HG03432 (cell line): ENCODE measurements around the gene TJP3.
"Not testable (repeated sequence)": the region's sequence is repeated elsewhere in the genome, so short reads cannot be mapped to it uniquely, and the experiment has no call there.

Source experiments
- ATAC-seq: cut with Tn5 transposase; IDR thresholded peaks from one replicate; pipeline ENCODE4 v1.9.1; 2021; ENCODE audit warnings: mild to moderate bottlenecking, moderate library complexity; ENCODE audit not compliant: unreplicated experiment

The TJP3 gene, protein sequence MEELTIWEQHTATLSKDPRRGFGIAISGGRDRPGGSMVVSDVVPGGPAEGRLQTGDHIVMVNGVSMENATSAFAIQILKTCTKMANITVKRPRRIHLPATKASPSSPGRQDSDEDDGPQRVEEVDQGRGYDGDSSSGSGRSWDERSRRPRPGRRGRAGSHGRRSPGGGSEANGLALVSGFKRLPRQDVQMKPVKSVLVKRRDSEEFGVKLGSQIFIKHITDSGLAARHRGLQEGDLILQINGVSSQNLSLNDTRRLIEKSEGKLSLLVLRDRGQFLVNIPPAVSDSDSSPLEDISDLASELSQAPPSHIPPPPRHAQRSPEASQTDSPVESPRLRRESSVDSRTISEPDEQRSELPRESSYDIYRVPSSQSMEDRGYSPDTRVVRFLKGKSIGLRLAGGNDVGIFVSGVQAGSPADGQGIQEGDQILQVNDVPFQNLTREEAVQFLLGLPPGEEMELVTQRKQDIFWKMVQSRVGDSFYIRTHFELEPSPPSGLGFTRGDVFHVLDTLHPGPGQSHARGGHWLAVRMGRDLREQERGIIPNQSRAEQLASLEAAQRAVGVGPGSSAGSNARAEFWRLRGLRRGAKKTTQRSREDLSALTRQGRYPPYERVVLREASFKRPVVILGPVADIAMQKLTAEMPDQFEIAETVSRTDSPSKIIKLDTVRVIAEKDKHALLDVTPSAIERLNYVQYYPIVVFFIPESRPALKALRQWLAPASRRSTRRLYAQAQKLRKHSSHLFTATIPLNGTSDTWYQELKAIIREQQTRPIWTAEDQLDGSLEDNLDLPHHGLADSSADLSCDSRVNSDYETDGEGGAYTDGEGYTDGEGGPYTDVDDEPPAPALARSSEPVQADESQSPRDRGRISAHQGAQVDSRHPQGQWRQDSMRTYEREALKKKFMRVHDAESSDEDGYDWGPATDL

DNA sequence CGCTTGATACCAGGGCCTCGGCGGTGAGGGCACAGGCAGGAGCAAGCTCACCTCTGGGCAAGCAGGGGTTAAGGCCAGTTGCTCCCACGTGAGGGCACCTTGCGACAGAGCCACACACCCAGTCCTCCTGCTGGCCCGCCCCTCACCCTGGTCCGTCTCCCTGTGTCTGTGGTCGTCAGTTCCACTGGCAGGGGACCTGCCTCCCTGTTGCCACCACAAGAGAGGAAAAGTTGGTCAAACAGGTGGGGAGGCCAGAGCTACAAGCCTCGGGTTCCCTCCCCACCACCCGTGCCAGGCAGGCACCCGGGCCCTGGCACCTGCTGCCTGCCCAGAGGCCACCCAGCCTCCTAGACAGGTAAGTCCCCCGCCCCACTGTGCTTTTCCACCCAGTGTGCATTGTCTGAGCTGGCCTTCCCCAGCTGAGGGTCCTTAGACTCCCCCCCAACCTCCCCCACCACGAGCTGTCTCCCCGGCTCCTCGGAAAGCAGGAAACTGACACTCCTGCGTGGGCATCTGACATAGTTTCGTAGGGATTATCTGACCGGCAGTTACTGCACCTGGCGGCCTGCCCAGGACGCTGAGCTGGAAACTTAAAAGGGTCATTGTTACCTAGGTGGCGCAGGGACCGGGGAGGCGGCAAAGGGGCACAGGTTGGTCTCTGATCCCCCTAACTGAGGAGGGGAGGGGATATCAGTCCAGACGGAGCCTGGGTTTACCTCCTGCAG, at the start of gene TJP3:
Gene TJP3 (plus strand): TSS at position 178 of the 725 bp plus-strand sequence. CDS start 20,049 bp downstream, outside the sequence.
- no peak for ATAC-seq

DNA sequence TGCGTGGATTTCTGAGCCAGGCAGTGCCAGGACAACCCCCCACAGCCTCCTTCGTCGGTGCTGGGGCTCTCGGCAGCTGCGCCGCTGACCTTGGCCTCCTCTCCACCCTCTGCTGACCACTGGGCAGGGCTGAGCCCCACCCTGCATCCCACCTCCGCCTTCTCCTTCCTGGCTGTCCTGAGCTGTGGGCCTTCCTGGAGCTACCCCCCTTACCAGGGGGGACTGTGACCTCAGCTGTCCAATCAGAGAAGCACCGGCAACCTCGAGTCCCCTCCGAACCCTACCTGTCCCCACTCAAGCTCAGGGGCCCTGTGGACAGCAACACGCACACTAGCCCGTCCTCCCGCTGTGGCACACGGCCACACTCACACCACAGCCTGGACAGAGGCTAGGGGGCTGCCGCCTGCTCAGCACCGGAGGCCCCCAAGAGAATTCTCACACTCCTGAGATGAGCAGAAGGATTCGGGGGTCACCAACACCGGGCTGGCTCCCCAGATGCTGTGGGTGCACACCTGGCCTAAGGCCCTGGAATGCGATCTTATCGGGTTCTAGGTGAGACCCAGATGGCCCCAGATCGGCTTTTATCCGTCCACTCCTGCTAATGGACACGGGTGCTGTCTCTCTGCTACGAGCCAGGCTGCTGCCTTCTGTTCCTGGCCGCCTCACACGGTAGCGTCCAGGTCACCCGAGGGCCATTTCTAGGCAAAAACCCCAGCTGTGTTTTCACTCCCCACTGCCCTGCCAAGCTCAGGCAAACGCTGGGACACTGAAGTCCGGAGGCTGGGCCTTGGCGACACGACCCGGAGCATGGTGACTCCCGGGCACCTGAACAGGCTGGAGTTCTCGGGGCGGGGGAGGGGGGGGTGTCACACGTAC, 49.1 kb upstream of the TJP3 start:
- ATAC-seq, result no peak

DNA sequence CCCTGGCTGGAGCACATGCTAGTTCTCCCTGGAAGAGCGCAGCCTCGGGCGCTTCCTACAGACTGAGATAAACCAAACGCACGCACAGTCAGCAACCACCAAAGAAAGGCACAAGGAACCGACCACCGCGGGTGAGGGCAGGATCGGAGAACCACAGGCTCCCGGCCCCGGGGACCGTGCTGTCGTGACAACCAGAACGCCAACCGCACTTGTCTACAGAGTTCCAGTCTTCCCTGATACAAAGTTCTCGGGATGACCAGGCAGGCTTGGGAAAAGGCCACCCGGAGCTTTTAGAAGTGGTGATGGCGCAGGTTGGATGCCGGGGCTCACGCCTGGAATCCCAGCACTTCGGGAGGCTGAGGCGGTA, 48.5 kb upstream of the TJP3 start:
- ATAC-seq, result no peak

DNA sequence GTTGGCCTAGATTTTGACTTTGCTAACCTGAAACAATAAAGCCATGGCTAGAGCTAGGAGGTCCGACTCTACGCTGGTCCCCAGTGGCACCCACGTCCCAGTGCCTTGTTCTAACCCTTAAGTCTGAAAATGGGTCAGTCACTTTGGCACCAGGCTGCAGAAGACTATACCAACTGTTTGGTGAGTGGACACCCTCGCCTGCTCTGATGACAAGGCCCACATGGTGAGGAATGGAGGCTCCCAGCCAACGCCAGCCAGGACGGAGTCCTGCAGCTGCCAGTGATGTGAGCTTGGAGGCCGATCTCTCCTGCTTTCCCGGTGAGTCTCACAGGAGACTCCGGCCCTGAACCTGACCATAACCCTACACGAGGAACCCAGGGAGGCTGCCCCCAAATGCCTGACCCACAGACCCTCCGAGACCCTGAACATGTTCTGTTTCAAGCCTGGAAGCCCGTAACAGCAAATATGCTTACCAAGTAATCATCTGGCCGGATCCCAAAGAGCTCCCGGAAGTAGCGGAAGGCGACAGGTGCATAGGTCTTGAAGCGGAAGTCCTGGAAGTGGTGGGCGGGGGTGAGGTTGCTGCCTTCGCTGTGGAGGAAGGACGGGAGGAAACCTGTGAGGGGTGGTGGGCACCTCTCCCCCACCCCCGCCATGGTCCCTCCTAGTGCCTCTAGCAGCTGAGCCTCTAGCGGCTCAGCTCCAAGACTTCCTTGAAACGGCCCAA, 47.5 kb upstream of the TJP3 start:
- ATAC-seq, result no peak

DNA sequence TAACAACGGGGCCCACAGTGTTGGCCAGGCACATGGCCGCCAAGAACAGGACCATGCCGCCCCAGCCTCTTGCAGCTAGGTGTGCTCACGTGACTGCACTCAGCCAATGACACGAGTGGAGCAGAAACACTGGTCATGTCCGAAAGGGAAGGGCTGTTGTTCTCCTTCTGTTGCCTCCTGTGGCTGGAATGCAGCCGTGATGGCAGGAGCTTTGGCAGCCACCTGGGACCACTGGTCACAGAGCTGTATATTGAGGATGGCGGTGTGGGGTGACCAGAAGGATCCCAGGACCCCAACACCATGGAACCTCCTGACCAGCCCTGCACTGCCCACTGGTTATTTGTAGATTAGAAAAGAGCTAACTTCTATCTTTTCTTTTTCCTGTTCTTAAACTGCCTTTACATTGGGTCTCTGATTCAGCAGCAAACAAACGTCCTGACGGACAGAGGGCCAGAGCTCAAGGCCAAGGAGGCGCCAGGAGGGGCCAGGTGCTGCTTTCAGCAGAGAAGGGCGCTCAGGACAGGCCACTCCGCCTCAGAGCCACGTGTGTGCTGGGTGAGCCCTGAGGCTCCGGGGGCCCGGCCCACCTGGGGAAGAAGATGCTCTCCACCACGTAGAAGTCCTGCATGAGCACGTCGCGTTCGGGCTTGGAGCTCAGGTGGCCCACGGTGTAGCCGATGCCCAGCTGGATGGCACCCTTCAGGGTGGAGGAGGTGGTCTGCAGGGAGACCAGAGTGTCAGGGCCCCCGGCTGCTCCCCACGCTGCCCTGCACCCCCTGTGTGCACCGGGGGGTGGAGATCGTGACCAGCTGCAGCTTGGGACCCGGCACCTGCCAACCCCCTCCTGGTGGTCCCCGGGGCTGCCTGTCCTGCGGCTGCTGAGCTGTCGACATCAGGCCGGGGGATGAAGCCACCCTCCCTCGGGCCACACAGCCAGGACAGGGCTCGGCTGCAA, 46.6 kb upstream of the TJP3 start:
- no peak for ATAC-seq

DNA sequence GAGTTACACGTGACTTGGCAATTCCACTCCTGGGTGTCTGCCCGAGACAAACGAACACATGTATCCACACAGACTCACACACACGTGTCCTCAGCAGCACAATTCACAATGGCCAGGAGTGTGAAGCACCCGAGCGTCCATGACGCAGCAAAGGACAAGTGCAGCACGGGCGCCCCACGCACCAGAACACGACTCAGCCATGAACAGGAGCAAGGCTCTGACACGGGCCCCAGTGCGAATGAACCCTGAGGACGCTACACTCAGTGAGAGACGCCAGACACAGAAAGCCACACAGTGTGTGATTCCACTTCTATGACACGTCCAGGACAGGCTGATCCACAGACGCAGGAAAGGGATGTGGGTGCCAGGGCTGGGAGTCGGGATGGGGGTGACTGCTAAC, 44.3 kb upstream of the TJP3 start:
- ATAC-seq, result no peak

DNA sequence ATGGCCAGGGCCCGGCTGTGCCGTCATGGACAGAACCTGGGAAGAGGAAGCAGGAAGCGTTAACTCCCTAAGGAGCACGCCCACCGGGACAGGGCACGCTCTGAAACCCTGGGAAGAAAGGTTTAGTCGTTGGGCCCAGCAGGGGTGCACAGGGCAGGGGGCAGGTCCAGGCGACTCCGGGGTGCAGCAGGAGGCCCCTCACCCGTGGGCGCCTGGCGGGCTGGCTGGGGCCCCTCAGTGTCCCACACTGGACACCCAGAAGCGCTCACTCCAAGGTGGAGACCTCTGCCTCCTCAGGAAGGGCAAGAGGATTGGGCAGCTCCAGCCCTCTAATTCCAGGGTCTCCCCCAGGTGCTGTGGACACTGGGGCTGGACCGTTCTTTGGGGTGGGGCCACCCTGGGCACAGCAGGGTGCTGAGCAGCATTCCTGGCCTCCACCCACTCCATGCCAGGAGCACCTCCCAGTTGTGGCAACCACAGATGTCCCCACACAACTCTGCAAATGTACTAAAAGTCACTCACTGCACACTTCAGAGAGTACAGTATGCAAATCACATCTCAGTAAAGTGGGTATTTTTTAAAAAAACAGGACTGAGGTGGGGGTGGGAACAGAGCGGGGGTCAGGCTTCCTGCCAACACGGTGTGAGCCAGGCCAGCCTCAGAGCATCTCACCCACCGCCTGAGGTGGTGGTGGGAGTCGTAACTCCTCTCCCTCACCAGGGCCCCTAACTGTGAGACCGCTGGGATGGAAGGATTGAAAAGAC, 43.1 kb upstream of the TJP3 start:
- ATAC-seq, result no peak

DNA sequence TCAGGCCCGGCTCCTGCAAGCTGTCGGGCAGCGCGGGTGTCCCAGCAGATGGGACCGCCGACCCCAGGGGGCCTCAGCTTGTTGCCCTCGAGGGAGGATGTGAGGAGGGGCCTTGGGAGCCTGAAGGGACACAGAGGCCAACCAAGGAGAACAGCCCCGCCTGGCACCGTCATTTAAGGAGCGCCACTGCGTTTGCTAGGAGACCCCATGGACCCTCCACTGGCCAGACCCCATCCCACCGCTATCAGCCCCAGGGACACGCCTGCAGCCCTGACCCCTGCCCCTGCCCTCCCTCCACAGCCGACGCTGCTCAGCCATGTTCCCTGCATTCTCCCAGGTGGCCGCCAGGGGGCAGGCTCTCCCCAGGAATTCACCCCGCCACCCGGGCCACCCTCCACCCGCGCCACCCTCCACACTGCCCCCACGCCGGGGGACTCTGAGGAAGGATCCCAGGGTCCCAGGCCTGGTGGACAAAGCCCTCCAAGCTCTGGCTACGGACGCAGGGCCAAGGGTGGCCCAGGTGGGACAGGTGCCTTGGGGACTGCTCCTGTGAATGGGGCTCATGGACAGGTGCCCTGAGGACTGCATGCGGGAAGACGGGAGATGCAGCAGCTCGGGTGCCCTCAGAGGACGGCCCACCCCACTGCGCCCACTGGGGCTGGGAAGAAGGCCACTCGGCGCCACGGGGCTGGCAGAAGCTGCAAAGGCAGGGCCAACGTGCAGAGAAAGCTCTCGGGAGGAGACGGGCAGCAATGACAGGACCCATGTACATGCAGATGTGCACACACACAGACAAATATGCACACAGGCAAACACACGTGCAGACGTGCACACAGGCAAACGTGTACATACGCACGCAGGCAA, 42.3 kb upstream of the TJP3 start:
- ATAC-seq, result no peak

DNA sequence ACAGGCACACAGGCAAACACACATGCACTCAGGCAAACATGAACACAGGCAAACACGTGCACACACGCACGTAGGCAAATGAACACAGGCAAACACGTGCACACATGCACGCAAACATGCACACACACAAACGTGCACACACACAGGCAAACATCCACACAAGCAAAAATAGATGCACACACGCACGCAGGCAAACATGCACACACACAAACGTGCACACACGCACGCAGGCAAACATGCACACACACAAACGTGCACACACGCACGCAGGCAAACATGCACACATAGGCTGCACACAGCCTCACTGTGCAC, 41.7 kb upstream of the TJP3 start:
- ATAC-seq, result not testable (repeated sequence)

DNA sequence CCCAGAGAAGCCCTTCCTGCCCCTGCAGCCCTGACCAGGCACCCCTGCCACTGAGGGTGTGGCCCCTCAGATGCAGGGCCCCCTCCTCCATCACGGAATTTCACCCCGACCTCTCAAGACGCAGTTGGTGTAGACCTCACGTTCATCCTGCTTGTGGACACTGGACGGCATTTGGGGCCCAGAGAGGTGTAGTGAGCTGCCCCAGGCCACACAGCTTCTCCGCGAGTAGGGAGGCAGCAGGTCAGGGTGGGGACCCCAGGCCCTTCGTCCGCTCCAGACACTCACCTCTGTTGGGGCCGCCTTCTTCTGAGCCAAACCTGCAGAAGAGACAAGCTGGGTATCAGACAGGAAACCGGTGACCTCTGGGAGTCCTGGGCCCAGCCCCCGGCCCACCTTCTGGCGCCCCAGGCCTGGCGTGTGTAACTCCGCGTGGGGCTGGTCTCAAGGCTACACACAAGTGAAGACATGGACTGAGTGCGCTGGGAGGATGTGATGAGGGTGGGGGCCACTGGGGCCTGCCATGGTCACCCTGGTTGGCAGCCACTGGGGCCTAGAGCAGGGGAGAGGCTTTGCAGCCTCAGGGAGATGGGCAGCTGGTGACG, 41.0 kb upstream of the TJP3 start:
- no peak for ATAC-seq

DNA sequence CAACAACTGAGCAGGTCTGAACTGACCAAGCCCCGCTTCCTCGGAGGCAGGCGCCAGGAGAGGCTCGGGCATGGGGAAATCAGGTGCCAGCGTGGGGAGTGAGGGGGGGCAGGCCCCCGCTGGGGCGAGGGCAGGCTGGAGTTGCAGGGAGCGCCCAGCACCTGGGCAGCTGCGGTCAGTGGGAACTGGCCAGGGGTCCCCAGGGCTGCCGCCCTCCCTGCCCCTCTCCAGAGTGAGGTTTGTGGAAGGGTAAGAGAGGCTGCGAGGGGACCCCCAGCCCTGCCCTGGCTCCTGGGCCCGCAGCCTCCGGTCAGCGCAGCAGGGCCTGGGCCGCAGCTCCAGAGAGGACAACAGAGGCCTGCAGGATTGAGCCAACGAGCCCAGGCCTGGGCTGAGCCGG, 40.4 kb upstream of the TJP3 start:
- ATAC-seq, result no peak

DNA sequence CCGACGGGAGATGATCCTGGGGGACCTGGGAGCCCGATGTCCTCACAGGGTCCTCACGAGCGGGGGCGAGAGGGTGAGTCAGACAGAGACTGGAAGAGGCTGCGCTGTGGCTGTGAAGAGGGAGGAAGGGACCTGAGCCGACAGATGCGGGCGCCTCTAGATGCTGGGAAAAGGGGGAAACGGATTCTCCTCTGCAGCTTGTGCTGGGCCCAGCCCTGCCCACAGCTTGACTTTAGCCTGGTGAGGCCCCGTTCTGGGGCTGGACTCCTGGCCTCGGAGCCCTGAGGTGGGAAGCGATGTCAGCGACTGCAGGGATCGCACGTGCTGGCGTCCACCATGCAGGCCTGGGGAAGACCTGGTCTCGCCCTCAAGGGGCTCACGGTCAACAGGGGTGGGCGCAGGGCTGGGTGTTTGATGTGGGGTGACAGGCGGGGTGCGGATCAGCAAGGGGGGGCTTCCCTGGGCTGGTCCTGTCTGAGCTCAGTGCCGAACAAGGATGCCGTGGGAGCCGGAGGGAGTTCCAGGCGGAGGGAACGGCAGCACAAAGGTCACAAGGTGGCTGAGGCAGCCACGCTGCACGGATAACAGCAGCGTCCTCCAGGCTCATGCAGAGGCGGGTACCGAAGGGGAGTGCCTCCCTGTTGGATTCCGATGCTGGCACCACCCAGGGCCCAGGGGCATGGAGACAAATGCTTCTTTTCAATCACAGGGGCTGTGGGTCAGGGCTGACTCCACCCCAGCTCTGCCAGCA, 39.7 kb upstream of the TJP3 start:
- ATAC-seq, result no peak

DNA sequence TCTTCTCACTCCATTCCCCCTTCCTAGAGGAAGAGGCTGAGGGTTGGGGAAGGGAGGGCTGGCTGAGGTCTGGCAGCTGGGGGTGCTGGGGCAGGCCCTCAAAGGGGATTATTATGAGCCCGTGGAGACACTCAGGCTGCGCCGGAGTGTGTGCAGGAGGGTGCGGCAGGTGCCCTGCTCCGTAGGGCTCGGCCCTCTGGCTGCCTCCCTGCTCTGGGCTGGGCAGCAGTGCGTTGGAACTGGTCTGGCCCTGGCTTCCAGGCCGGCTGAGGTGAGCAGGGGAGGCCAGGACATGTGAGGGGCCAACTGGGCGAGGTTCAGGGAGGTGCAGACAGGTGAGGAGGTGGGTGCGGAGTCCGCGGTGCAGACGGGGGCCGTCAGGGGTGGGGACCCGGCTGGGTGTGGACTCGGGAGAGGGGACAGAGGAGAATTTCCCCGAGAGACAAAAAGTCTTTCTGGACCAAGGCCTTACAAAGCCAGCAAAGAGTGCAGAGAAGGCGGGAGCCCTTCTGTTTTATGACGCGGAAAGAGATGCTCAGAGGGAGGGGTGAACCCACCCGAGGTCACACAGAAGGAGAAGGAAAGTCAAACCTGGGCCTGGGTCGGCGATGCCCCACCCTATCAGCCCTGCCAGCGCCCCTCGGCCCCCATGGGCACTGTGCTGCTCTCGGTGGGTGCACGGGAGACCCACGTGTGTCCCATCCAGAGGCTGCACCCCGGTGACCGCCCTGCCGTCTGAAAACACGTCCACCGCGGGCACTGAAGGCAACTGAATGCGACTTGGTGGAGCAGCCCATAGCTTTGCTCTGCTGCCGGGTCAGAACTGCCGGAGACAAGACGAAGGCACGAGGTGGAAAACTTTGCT, 38.9 kb upstream of the TJP3 start:
- ATAC-seq, result no peak

DNA sequence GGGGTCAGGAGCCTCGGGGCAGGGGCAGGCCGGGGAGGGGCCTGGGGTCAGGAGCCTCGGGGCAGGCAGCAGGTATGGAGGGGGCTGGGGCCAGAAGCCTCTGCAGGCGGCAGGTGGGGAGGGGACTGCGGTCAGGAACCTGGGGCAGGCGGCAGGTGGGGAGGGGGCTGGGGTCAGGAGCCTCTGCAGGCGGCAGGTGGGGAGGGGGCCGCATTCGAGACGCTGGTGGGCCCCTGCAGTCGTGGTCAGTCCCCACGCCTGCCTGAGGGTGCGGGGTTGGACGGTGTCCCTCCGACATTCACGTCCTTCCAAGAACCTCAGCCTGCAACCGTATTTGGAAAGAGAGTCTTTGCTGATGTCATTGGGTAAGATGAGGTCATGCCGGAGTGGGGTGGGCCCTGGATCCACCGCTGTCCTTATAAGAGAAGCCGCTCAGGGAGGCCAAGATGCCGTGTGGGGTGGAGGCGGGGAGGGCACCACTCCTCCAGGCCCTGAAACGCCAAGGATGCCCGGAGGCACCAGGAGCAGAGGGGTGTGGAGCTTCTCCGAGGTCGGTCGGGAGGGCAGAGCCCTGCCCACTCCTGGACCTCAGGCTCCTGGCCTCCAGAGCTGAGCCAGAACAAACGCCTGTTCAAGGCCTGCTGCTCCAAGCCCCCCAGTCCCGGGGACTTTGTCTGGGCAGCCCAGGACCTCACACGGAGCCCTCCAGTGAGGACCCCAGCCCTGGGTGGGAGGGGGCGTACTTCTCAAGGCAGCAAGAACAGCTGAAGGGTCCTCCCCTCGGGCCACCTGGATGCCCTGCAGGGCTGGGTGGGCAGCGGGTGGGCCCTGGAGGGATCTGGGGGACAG, 38.0 kb upstream of the TJP3 start:
- no peak for ATAC-seq
